Activated CD4-positive, alpha-beta memory T cell treated with anti-CD3 and anti-CD28 coated beads for 36 hours (primary cell): ENCODE data around the gene EGR2. TPM values are rescaled to one million over a fixed set of nuclear protein-coding genes. Genes with fewer than 3 reads are reported as not detected.

ENCODE experiments used
- CTCF ChIA-PET: fragments of 350-600 bp; sonication (Branson Sonifier 250); formaldehyde crosslinking; loops from one replicate; lab custom pipeline; 2021; ENCODE audit warnings: antibody characterized with exemption, inconsistent platforms; lab: Charles Lee
- POLR2A ChIA-PET: fragments of 350-600 bp; sonication (Branson Sonifier 250); formaldehyde crosslinking; loops from one replicate; lab custom pipeline; 2021; ENCODE audit warnings: antibody characterized with exemption; lab: Charles Lee
- DNase-seq: peaks from one replicate; pipeline ENCODE4 v3.0.0-alpha.2; 2020
- H3K27ac Mint-ChIP-seq: one replicate; pipeline ENCODE4 v1.8.0; 2021; ENCODE audit warnings: mixed read lengths
- H3K27me3 Mint-ChIP-seq: one replicate; pipeline ENCODE4 v1.8.0; 2021; ENCODE audit warnings: mixed read lengths
- H3K36me3 Mint-ChIP-seq: one replicate; pipeline ENCODE4 v1.8.0; 2021; ENCODE audit warnings: mixed read lengths
- H3K4me1 Mint-ChIP-seq: one replicate; pipeline ENCODE4 v1.8.0; 2021; ENCODE audit warnings: low read depth, mixed read lengths
- H3K4me3 Mint-ChIP-seq: one replicate; pipeline ENCODE4 v1.8.0; 2021; ENCODE audit warnings: mild to moderate bottlenecking, mixed read lengths
- H3K9me3 Mint-ChIP-seq: one replicate; pipeline ENCODE4 v1.8.0; 2021; ENCODE audit warnings: mixed read lengths
- intact Hi-C: fragments of 100-400 bp; cut with micrococcal nuclease; formaldehyde crosslinking; loops from one replicate; pipeline ENCODE4 v1.15.1; 2023
- total RNA-seq, 2 experiments: library from RNA; stranded (reverse); gene quantifications; one replicate each; pipeline ENCODE4 v1.2.3, GENCODE V29; 2021

Gene EGR2
- total RNA-seq, 2 experiments from 2014 or later = 66.9 to 68.2 TPM

GRCh38 chr10:62810156-62810902 lies 5.8 kb downstream of the EGR2 start:
- Mint-ChIP-seq H3K4me3 (no peak overlapping the region), H3K36me3 (peaks cover 64% of the 10 kb centered on the region), H3K27ac (peak overlapping the region; percentile 88), H3K4me1 (peaks cover 82% of the 10 kb centered on the region), H3K27me3 (no peaks in the 10 kb centered on the region), H3K9me3 (no peaks in the 10 kb centered on the region)
- POLR2A ChIA-PET = interaction anchor here (0.6 to 1.8 kb wide), 5 partner anchors 31 to 787 kb away, joined by 3 to 7 read pairs (median 6); no protein-coding TSS in a partner anchor
- no peak for DNase-seq
- intact Hi-C loops = loop anchor here (2.0 to 10.0 kb wide), 3 partner anchors 282 to 714 kb away; partner anchors contain the start of gene REEP3
- CTCF ChIA-PET = interaction anchor here (0.9 to 2.2 kb wide), 6 partner anchors 8 to 200 kb away, joined by 3 to 14 read pairs (median 6); no protein-coding TSS in a partner anchor

- CTCF ChIA-PET = interaction anchor here (0.9 to 5.8 kb wide), 5 partner anchors 10 to 368 kb away, joined by 3 to 50 read pairs (median 11); partner anchors contain the start of gene EGR2
- peak overlapping the region; percentile 21 for H3K27ac Mint-ChIP-seq
- H3K9me3 Mint-ChIP-seq = no peaks in the 10 kb centered on the region
- peaks cover 30% of the 10 kb centered on the region for H3K36me3 Mint-ChIP-seq
- no peak for DNase-seq
- POLR2A ChIA-PET = interaction anchor here (0.7 to 1.6 kb wide), 6 partner anchors 10 to 462 kb away, joined by 3 to 9 read pairs (median 3); partner anchors contain the start of gene EGR2
- H3K27me3 Mint-ChIP-seq = no peaks in the 10 kb centered on the region
- peaks cover 59% of the 10 kb centered on the region for H3K4me1 Mint-ChIP-seq
- intact Hi-C loops = no loop called here
- H3K4me3 Mint-ChIP-seq = peak overlapping the region; percentile 97
Observed at GRCh38 chr10:62806251-62806650, 9.9 kb downstream of the EGR2 start.

GRCh38 chr10:62805231-62806099 lies 10.7 kb downstream of the EGR2 start:
- POLR2A ChIA-PET = interaction anchor here (0.5 to 1.7 kb wide), 7 partner anchors 11 to 168 kb away, joined by 3 to 13 read pairs (median 4); partner anchors contain the start of gene EGR2
- peak overlapping the region; percentile 91 for H3K27ac Mint-ChIP-seq
- intact Hi-C loops = no loop called here
- peaks cover 30% of the 10 kb centered on the region for H3K36me3 Mint-ChIP-seq
- H3K27me3 Mint-ChIP-seq = no peaks in the 10 kb centered on the region
- H3K9me3 Mint-ChIP-seq = no peaks in the 10 kb centered on the region
- peaks cover 51% of the 10 kb centered on the region for H3K4me1 Mint-ChIP-seq
- CTCF ChIA-PET = interaction anchor here (1.2 to 5.8 kb wide), 6 partner anchors 11 to 368 kb away, joined by 3 to 50 read pairs (median 9); partner anchors contain the start of gene EGR2
- DNase-seq = peak; percentile 33
- H3K4me3 Mint-ChIP-seq = peak overlapping the region; percentile 97

GRCh38 chr10:62804356-62805230 lies 11.6 kb downstream of the EGR2 start, which contains the start of gene ADO:
Gene ADO (plus strand): TSS chr10:62804720. CDS start chr10:62805060, 340 bp downstream.
- Mint-ChIP-seq H3K27ac (peak within 1 kb of the TSS; percentile 100), H3K27me3 (no peaks in the 10 kb centered on the region), H3K4me1 (peaks cover 43% of the 10 kb centered on the region), H3K36me3 (peaks cover 25% of the 10 kb centered on the region), H3K4me3 (peak within 1 kb of the TSS; percentile 97), H3K9me3 (no peaks in the 10 kb centered on the region)
- intact Hi-C loops = loop anchor here (1.0 kb wide), 1 partner anchor 12 kb away; the partner anchor contains the start of gene EGR2
- CTCF ChIA-PET = interaction anchor here (0.6 to 5.8 kb wide), 8 partner anchors 12 to 279 kb away, joined by 3 to 50 read pairs (median 4); partner anchors contain the start of gene EGR2
- POLR2A ChIA-PET = interaction anchor here (0.5 to 1.7 kb wide), 6 partner anchors 12 to 167 kb away, joined by 3 to 13 read pairs (median 4); partner anchors contain the start of gene EGR2
- DNase-seq = peak; percentile 82

GRCh38 chr10:62803724-62804355 lies 12.3 kb downstream of the EGR2 start:
- CTCF ChIA-PET = interaction anchor here (0.6 to 5.8 kb wide), 6 partner anchors 13 to 210 kb away, joined by 3 to 50 read pairs (median 4); partner anchors contain the start of gene EGR2
- H3K9me3 Mint-ChIP-seq = no peaks in the 10 kb centered on the region
- intact Hi-C loops = loop anchor here (1.0 kb wide), 1 partner anchor 12 kb away; the partner anchor contains the start of gene EGR2
- peak overlapping the region; percentile 97 for H3K4me3 Mint-ChIP-seq
- peaks cover 3% of the 10 kb centered on the region for H3K27me3 Mint-ChIP-seq
- POLR2A ChIA-PET = interaction anchor here (0.9 to 1.7 kb wide), 3 partner anchors 13 to 123 kb away, joined by 3 to 13 read pairs (median 4); partner anchors contain the start of gene EGR2
- DNase-seq = no peak
- H3K4me1 Mint-ChIP-seq = peaks cover 37% of the 10 kb centered on the region
- H3K27ac Mint-ChIP-seq = peak overlapping the region; percentile 100
- peaks cover 25% of the 10 kb centered on the region for H3K36me3 Mint-ChIP-seq

GRCh38 chr10:62801871-62802270 lies 14.3 kb downstream of the EGR2 start:
- Mint-ChIP-seq H3K36me3 (peaks cover 13% of the 10 kb centered on the region), H3K4me3 (no peak overlapping the region), H3K27me3 (peaks cover 6% of the 10 kb centered on the region), H3K27ac (no peak overlapping the region), H3K4me1 (peaks cover 18% of the 10 kb centered on the region), H3K9me3 (no peaks in the 10 kb centered on the region)
- intact Hi-C loops = no loop called here
- ChIA-PET POLR2A (interaction anchor here (0.7 kb wide), 1 partner anchor 135 kb away, joined by 6 read pairs; no protein-coding TSS in a partner anchor), CTCF (interaction anchor here (0.8 to 5.8 kb wide), 3 partner anchors 30 to 332 kb away, joined by 3 to 43 read pairs (median 3); no protein-coding TSS in a partner anchor)
- no peak for DNase-seq

GRCh38 chr10:62796896-62797295 lies 19.3 kb downstream of the EGR2 start:
- Mint-ChIP-seq H3K4me3 (no peak overlapping the region), H3K27ac (no peak overlapping the region), H3K36me3 (no peaks in the 10 kb centered on the region), H3K27me3 (peaks cover 13% of the 10 kb centered on the region), H3K9me3 (no peaks in the 10 kb centered on the region), H3K4me1 (no peaks in the 10 kb centered on the region)
- ChIA-PET CTCF (no interaction called here), POLR2A (no interaction called here)
- intact Hi-C loops = no loop called here
- no peak for DNase-seq

GRCh38 chr10:62795762-62796161 lies 20.4 kb downstream of the EGR2 start:
- Mint-ChIP-seq H3K27me3 (peaks cover 15% of the 10 kb centered on the region), H3K36me3 (no peaks in the 10 kb centered on the region), H3K27ac (no peak overlapping the region), H3K4me1 (no peaks in the 10 kb centered on the region), H3K9me3 (no peaks in the 10 kb centered on the region), H3K4me3 (no peak overlapping the region)
- intact Hi-C loops = no loop called here
- ChIA-PET POLR2A (no interaction called here), CTCF (no interaction called here)
- DNase-seq = no peak

GRCh38 chr10:62795100-62795499 lies 21.1 kb downstream of the EGR2 start:
- CTCF ChIA-PET = no interaction called here
- POLR2A ChIA-PET = interaction anchor here (0.9 kb wide), 1 partner anchor 16 kb away, joined by 3 read pairs; no protein-coding TSS in a partner anchor

GRCh38 chr10:62794306-62794705 lies 21.9 kb downstream of the EGR2 start:
- DNase-seq = no peak
- H3K4me3 Mint-ChIP-seq = no peak overlapping the region
- no peak overlapping the region for H3K27ac Mint-ChIP-seq
- no peaks in the 10 kb centered on the region for H3K4me1 Mint-ChIP-seq
- H3K36me3 Mint-ChIP-seq = no peaks in the 10 kb centered on the region
- H3K27me3 Mint-ChIP-seq = peaks cover 15% of the 10 kb centered on the region
- ChIA-PET POLR2A (interaction anchor here (0.6 to 0.9 kb wide), 3 partner anchors 15 to 181 kb away, joined by 3 to 4 read pairs (median 3); no protein-coding TSS in a partner anchor), CTCF (no interaction called here)
- intact Hi-C loops = no loop called here
- no peaks in the 10 kb centered on the region for H3K9me3 Mint-ChIP-seq

More at GRCh38 chr10:62795100-62795499, 21.1 kb downstream of the EGR2 start:
- Mint-ChIP-seq H3K27ac (no peak overlapping the region), H3K9me3 (no peaks in the 10 kb centered on the region), H3K36me3 (no peaks in the 10 kb centered on the region), H3K4me1 (no peaks in the 10 kb centered on the region), H3K27me3 (peaks cover 15% of the 10 kb centered on the region), H3K4me3 (no peak overlapping the region)
- DNase-seq = no peak
- intact Hi-C loops = no loop called here
